ENCODE data around the gene C16orf90. TPM values are rescaled to one million over a fixed set of nuclear protein-coding genes. Genes with fewer than 3 reads are reported as not detected.
"Not testable (repeated sequence)": the region's sequence is repeated elsewhere in the genome, so short reads cannot be mapped to it uniquely, and the experiment has no call there.

C16orf90 gene
- total RNA-seq, 1 experiment from 2014 or later: not detected

GRCh38 chr16:3473596-3473943, 21.7 kb downstream of the C16orf90 start:
- peaks cover 10% of the 10 kb centered on the region for H3K4me1 ChIP-seq (replicated peaks)
- H3K4me3 ChIP-seq; H3K36me3 ChIP-seq; H3K27me3 ChIP-seq (replicated peaks); H3K27ac ChIP-seq; DNase-seq (ENCODE audit: low read depth in 1 of 2, low spot score in 2 of 2); H3K9me3 ChIP-seq (replicated peaks): not testable (repeated sequence)

- H3K27me3 ChIP-seq (replicated peaks): no peaks in the 10 kb centered on the region
- peak in 1 of 2 experiments; percentile 22 for DNase-seq (ENCODE audit: low read depth in 1 of 2, low spot score in 2 of 2)
- H3K4me3 ChIP-seq: no peak overlapping the region
- peaks cover 10% of the 10 kb centered on the region for H3K4me1 ChIP-seq (replicated peaks)
- peaks cover 3% of the 10 kb centered on the region; the same call in 1 of the 2 replicates for H3K36me3 ChIP-seq
- H3K9me3 ChIP-seq (replicated peaks): no peaks in the 10 kb centered on the region
- H3K27ac ChIP-seq: peak overlapping the region; percentile 25; the same call in 1 of the 2 replicates
Measured at GRCh38 chr16:3472878-3473595, 22.3 kb downstream of the C16orf90 start.

- H3K27me3 ChIP-seq (replicated peaks): no peaks in the 10 kb centered on the region
- peaks cover 10% of the 10 kb centered on the region for H3K4me1 ChIP-seq (replicated peaks)
- H3K9me3 ChIP-seq (replicated peaks): no peaks in the 10 kb centered on the region
- H3K27ac ChIP-seq: no peak overlapping the region
- H3K4me3 ChIP-seq: no peak overlapping the region
- DNase-seq (ENCODE audit: low read depth in 1 of 2, low spot score in 2 of 2): no peak
- peaks cover 3% of the 10 kb centered on the region; the same call in 1 of the 2 replicates for H3K36me3 ChIP-seq
Measured at GRCh38 chr16:3471518-3472176, 23.6 kb downstream of the C16orf90 start.

GRCh38 chr16:3470723-3471122, 24.6 kb downstream of the C16orf90 start:
- Histone ChIP-seq H3K9me3 (replicated peaks) (no peaks in the 10 kb centered on the region), H3K27ac (no peak overlapping the region), H3K36me3 (peaks cover 11% of the 10 kb centered on the region; the same call in 1 of the 2 replicates), H3K4me3 (no peak overlapping the region), H3K27me3 (replicated peaks) (no peaks in the 10 kb centered on the region), H3K4me1 (replicated peaks) (peaks cover 10% of the 10 kb centered on the region)
- no peak for DNase-seq (ENCODE audit: low read depth in 1 of 2, low spot score in 2 of 2)

GRCh38 chr16:3469736-3470135, 25.6 kb downstream of the C16orf90 start:
- Histone ChIP-seq H3K4me1 (replicated peaks) (peaks cover 10% of the 10 kb centered on the region), H3K4me3 (no peak overlapping the region), H3K36me3 (peaks cover 13% of the 10 kb centered on the region; the same call in 1 of the 2 replicates), H3K9me3 (replicated peaks) (no peaks in the 10 kb centered on the region), H3K27ac (no peak overlapping the region), H3K27me3 (replicated peaks) (no peaks in the 10 kb centered on the region)
- DNase-seq (ENCODE audit: low read depth in 1 of 2, low spot score in 2 of 2): no peak

- Histone ChIP-seq H3K4me1 (replicated peaks) (peaks cover 10% of the 10 kb centered on the region), H3K9me3 (replicated peaks) (no peaks in the 10 kb centered on the region), H3K4me3 (no peak overlapping the region), H3K27ac (no peak overlapping the region), H3K27me3 (replicated peaks) (no peaks in the 10 kb centered on the region), H3K36me3 (peaks cover 11% of the 10 kb centered on the region; the same call in 1 of the 2 replicates)
- no peak for DNase-seq (ENCODE audit: low read depth in 1 of 2, low spot score in 2 of 2)
Measured at GRCh38 chr16:3468501-3468900, 26.8 kb downstream of the C16orf90 start.

GRCh38 chr16:3467921-3468320, 27.4 kb downstream of the C16orf90 start:
- Histone ChIP-seq H3K9me3 (replicated peaks) (no peaks in the 10 kb centered on the region), H3K27ac (no peak overlapping the region), H3K4me1 (replicated peaks) (peaks cover 5% of the 10 kb centered on the region), H3K4me3 (no peak overlapping the region), H3K27me3 (replicated peaks) (no peaks in the 10 kb centered on the region), H3K36me3 (peaks cover 11% of the 10 kb centered on the region; the same call in 1 of the 2 replicates)
- no peak for DNase-seq (ENCODE audit: low read depth in 1 of 2, low spot score in 2 of 2)

- no peak overlapping the region for H3K4me3 ChIP-seq
- DNase-seq (ENCODE audit: low read depth in 1 of 2, low spot score in 2 of 2): no peak
- no peak overlapping the region for H3K27ac ChIP-seq
- H3K27me3 ChIP-seq (replicated peaks): no peaks in the 10 kb centered on the region
- peaks cover 11% of the 10 kb centered on the region; the same call in 1 of the 2 replicates for H3K36me3 ChIP-seq
- no peaks in the 10 kb centered on the region; the same call in 1 of the 2 replicates for H3K4me1 ChIP-seq (replicated peaks)
- no peaks in the 10 kb centered on the region for H3K9me3 ChIP-seq (replicated peaks)
Measured at GRCh38 chr16:3467182-3467581, 28.1 kb downstream of the C16orf90 start.

- DNase-seq (ENCODE audit: low read depth in 1 of 2, low spot score in 2 of 2): no peak
- no peaks in the 10 kb centered on the region for H3K27me3 ChIP-seq (replicated peaks)
- no peaks in the 10 kb centered on the region for H3K9me3 ChIP-seq (replicated peaks)
- peaks cover 11% of the 10 kb centered on the region; the same call in 1 of the 2 replicates for H3K36me3 ChIP-seq
- no peak overlapping the region for H3K27ac ChIP-seq
- no peaks in the 10 kb centered on the region for H3K4me1 ChIP-seq (replicated peaks)
- no peak overlapping the region for H3K4me3 ChIP-seq
Measured at GRCh38 chr16:3465911-3466584, 29.2 kb downstream of the C16orf90 start.

GRCh38 chr16:3465301-3465700, 30.0 kb downstream of the C16orf90 start:
- Histone ChIP-seq H3K4me3 (no peak overlapping the region), H3K27me3 (replicated peaks) (no peaks in the 10 kb centered on the region), H3K9me3 (replicated peaks) (no peaks in the 10 kb centered on the region), H3K27ac (no peak overlapping the region), H3K4me1 (replicated peaks) (no peaks in the 10 kb centered on the region), H3K36me3 (peaks cover 11% of the 10 kb centered on the region; the same call in 1 of the 2 replicates)
- DNase-seq (ENCODE audit: low read depth in 1 of 2, low spot score in 2 of 2): no peak

GRCh38 chr16:3461151-3461550, 34.1 kb downstream of the C16orf90 start:
- DNase-seq (ENCODE audit: low read depth in 1 of 2, low spot score in 2 of 2): no peak
- peaks cover 16% of the 10 kb centered on the region for H3K4me1 ChIP-seq (replicated peaks)
- H3K4me3 ChIP-seq: no peak overlapping the region
- no peaks in the 10 kb centered on the region; the same call in 1 of the 2 replicates for H3K9me3 ChIP-seq (replicated peaks)
- no peak overlapping the region for H3K27ac ChIP-seq
- peaks cover 13% of the 10 kb centered on the region for H3K36me3 ChIP-seq
- no peaks in the 10 kb centered on the region for H3K27me3 ChIP-seq (replicated peaks)

GRCh38 chr16:3460585-3460984, 34.7 kb downstream of the C16orf90 start:
- H3K9me3 ChIP-seq (replicated peaks): no peaks in the 10 kb centered on the region; the same call in 1 of the 2 replicates
- H3K4me3 ChIP-seq: no peak overlapping the region
- no peak overlapping the region for H3K27ac ChIP-seq
- no peak for DNase-seq (ENCODE audit: low read depth in 1 of 2, low spot score in 2 of 2)
- no peaks in the 10 kb centered on the region for H3K27me3 ChIP-seq (replicated peaks)
- H3K36me3 ChIP-seq: peaks cover 10% of the 10 kb centered on the region
- peaks cover 21% of the 10 kb centered on the region for H3K4me1 ChIP-seq (replicated peaks)

- DNase-seq (ENCODE audit: low read depth in 1 of 2, low spot score in 2 of 2): no peak
- no peaks in the 10 kb centered on the region for H3K27me3 ChIP-seq (replicated peaks)
- no peak overlapping the region for H3K4me3 ChIP-seq
- H3K36me3 ChIP-seq: peaks cover 8% of the 10 kb centered on the region
- H3K9me3 ChIP-seq (replicated peaks): no peaks in the 10 kb centered on the region; the same call in 1 of the 2 replicates
- peaks cover 21% of the 10 kb centered on the region for H3K4me1 ChIP-seq (replicated peaks)
- H3K27ac ChIP-seq: no peak overlapping the region
Measured at GRCh38 chr16:3460121-3460520, 35.2 kb downstream of the C16orf90 start.
